Right atrium auricular region (tissue), 2 donors: ENCODE results near the gene SMNDC1. TPM values are rescaled to one million over a fixed set of nuclear protein-coding genes. Genes with fewer than 3 reads are reported as not detected.
"Not testable (repeated sequence)": the region's sequence is repeated elsewhere in the genome, so short reads cannot be mapped to it uniquely, and the experiment has no call there.

Experiments used
- DNase-seq: peaks from one replicate; pipeline ENCODE4 v3.0.0-alpha.2; 2019; ENCODE audit warnings: low spot score
- H3K27ac ChIP-seq, 2 donors: fragments of 200-600 bp; sonication (generic); 1 replicate in 1 of 2; 2 replicates in 1 of 2; pipeline ENCODE4 v1.5.1; 2016 to 2019
- H3K27me3 ChIP-seq, 2 donors: fragments of 200-600 bp; sonication (generic); one replicate each; pipeline versions ENCODE4 v1.5.1 to v1.6.0; 2017 to 2019
- H3K36me3 ChIP-seq: fragments of 200-600 bp; sonication (generic); one replicate; pipeline ENCODE4 v1.5.1; 2016
- H3K4me1 ChIP-seq, 2 donors: fragments of 200-600 bp; sonication (generic); one replicate each; pipeline versions ENCODE4 v1.5.1 to v1.6.0; 2017 to 2019
- H3K4me3 ChIP-seq, 2 donors: fragments of 200-600 bp; sonication (generic); 1 replicate in 1 of 2; 2 replicates in 1 of 2; pipeline ENCODE4 v1.5.1; 2017 to 2019; ENCODE audit warnings: mild to moderate bottlenecking in 1 of 2, moderate library complexity in 1 of 2
- H3K9me3 ChIP-seq, 2 donors: fragments of 200-600 bp; sonication (generic); one replicate each; pipeline ENCODE4 v1.5.1; 2019
- CTCF ChIP-seq, 2 donors: fragments of 200-600 bp; sonication (generic); IDR thresholded peaks; one replicate each; pipeline ENCODE4 v1.5.1; 2019; ENCODE audit warnings: antibody characterized with exemption in 2 of 2
- total RNA-seq, 2 donors: library from RNA; depleted of rRNA; stranded (reverse); fragments of >200 nt; gene quantifications; one replicate each; pipeline ENCODE4 v1.1.0, GENCODE V29; 2016

The SMNDC1 gene
- total RNA-seq, 2 donors from 2014 or later, result 5.0 to 5.9 TPM

- Histone ChIP-seq H3K4me3 (no peak overlapping the region), H3K27ac (no peak overlapping the region), H3K9me3 (peaks cover 0 to 11% of the 10 kb centered on the region in 2 donors), H3K4me1 (peaks cover 0 to 43% of the 10 kb centered on the region in 2 donors), H3K36me3 (no peaks in the 10 kb centered on the region), H3K27me3 (no peaks in the 10 kb centered on the region)
- TF ChIP-seq CTCF (IDR thresholded peaks at IDR 0.05), result no peak
- no peak for DNase-seq
Observed at GRCh38 chr10:110259317-110259716, 45.4 kb downstream of the SMNDC1 start.

GRCh38 chr10:110258542-110258941, 46.2 kb downstream of the SMNDC1 start:
- H3K36me3 ChIP-seq, result no peaks in the 10 kb centered on the region
- no peak for TF ChIP-seq CTCF (IDR thresholded peaks at IDR 0.05)
- peak overlapping the region in 1 of 2 donors; percentile 30 for H3K27ac ChIP-seq
- no peak for DNase-seq
- peaks cover 0 to 11% of the 10 kb centered on the region in 2 donors for H3K9me3 ChIP-seq
- H3K4me3 ChIP-seq, result no peak overlapping the region
- H3K4me1 ChIP-seq, result peaks cover 0 to 38% of the 10 kb centered on the region in 2 donors
- H3K27me3 ChIP-seq, result no peaks in the 10 kb centered on the region

GRCh38 chr10:110254467-110254866, 50.3 kb downstream of the SMNDC1 start:
- TF ChIP-seq CTCF (IDR thresholded peaks at IDR 0.05), result no peak
- no peaks in the 10 kb centered on the region for H3K36me3 ChIP-seq
- H3K4me1 ChIP-seq, result peaks cover 0 to 12% of the 10 kb centered on the region in 2 donors
- no peak for DNase-seq
- no peak overlapping the region for H3K4me3 ChIP-seq
- peaks cover 0 to 11% of the 10 kb centered on the region in 2 donors for H3K9me3 ChIP-seq
- no peak overlapping the region for H3K27ac ChIP-seq
- H3K27me3 ChIP-seq, result no peaks in the 10 kb centered on the region

GRCh38 chr10:110252151-110252550, 52.6 kb downstream of the SMNDC1 start:
- no peak for TF ChIP-seq CTCF (IDR thresholded peaks at IDR 0.05)
- Histone ChIP-seq H3K27me3 (no peaks in the 10 kb centered on the region), H3K27ac (no peak overlapping the region), H3K36me3 (no peaks in the 10 kb centered on the region), H3K9me3 (peaks cover 0 to 11% of the 10 kb centered on the region in 2 donors), H3K4me3 (no peak overlapping the region), H3K4me1 (peaks cover 0 to 8% of the 10 kb centered on the region in 2 donors)
- no peak for DNase-seq

- not testable (repeated sequence) for H3K4me1 ChIP-seq, DNase-seq, H3K36me3 ChIP-seq, H3K27ac ChIP-seq, H3K4me3 ChIP-seq, H3K27me3 ChIP-seq
- H3K9me3 ChIP-seq, result peaks cover 0 to 11% of the 10 kb centered on the region in 2 donors
Observed at GRCh38 chr10:110251392-110251791, 53.3 kb downstream of the SMNDC1 start.

- not testable (repeated sequence) for H3K9me3 ChIP-seq, H3K27me3 ChIP-seq, DNase-seq, H3K4me3 ChIP-seq, H3K27ac ChIP-seq, H3K36me3 ChIP-seq, H3K4me1 ChIP-seq
Observed at GRCh38 chr10:110249489-110249888, 55.2 kb downstream of the SMNDC1 start.

- H3K36me3 ChIP-seq, DNase-seq, H3K27ac ChIP-seq, H3K4me1 ChIP-seq, H3K9me3 ChIP-seq, H3K27me3 ChIP-seq, H3K4me3 ChIP-seq: not testable (repeated sequence)
Observed at GRCh38 chr10:110247833-110248232, 56.9 kb downstream of the SMNDC1 start.
